Adipose tissue (tissue), 3 donors: ENCODE results near the gene SHISAL2B. TPM values are rescaled to one million over a fixed set of nuclear protein-coding genes. Genes with fewer than 3 reads are reported as not detected.

ENCODE experiments used
- H3K27ac ChIP-seq: one replicate; pipeline ENCODE4 v1.5.1; 2013; ENCODE audit warnings: low read depth, low read length
- WGBS, 3 donors: extraction: QIAGEN DNeasy Blood & Tissue Kit; methylation state at CpG; one replicate each; pipeline ENCODE4 v1.1.7; 2013; 5-methylcytosine and 5-hydroxymethylcytosine counted together
- polyA plus RNA-seq, 3 donors: library from polyadenylated mRNA; stranded (reverse); fragments of 200-250 nt; gene quantifications; one replicate each; pipeline ENCODE4 v1.2.3, GENCODE V29; 2013
- donor health status: healthy with polysubstance abuse.
- donor health status: Bipolar disorder and iron deficiency.
- donor health status: healthy.

Gene SHISAL2B
- polyA plus RNA-seq, 3 donors, result 0.27 to 7.0 (median 1.6) TPM

DNA sequence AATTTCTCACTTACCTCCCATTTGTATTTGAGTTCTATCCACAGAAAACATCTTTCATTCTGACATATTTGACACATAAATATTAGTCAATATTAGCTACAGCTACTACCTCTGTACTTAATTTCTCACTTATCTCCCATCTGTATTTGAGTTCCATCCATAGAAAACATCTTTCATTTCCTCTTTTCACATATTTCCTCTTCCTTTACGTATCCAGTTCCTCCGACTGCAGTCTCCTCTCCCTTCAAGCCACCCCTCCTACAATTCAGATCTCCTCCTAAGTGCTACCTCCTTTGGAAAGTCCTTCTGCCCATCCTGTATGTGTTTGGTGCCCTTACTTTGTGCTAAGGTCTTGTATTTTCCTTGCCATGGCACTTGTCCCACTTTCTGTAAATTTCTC lies 76.6 kb downstream of the SHISAL2B start:
- no peak overlapping the region for H3K27ac ChIP-seq
- 40 to 81% (median 53%) methylated on average over 2 of the region's 2 CpGs for WGBS, 3 donors

Other genes with a start within 250 kb of the SHISAL2B start
- gene RGS7BP, start 184.5 kb upstream of the SHISAL2B start, polyA plus RNA-seq, result under 1 TPM; 0.20 to 0.79 (median 0.67) TPM
- gene SREK1IP1, start 78.2 kb downstream of the SHISAL2B start, polyA plus RNA-seq, result 1 to 10 TPM; 5.1 to 6.4 (median 5.5) TPM
- gene CWC27, start 78.4 kb downstream of the SHISAL2B start, polyA plus RNA-seq, result 10 to 100 TPM in 2 of 3 donors, 1 to 10 TPM in 1; 6.3 to 19.0 (median 11.2) TPM